GM23248 (cell line): ENCODE measurements around the gene TMEM59.

Source experiments
- EZH2 ChIP-seq: fragments of 200-600 bp; sonication (generic); IDR thresholded peaks from 2 replicates; pipeline ENCODE4 v1.6.1; 2018; ENCODE audit warnings: antibody characterized with exemption, mild to moderate bottlenecking; ENCODE audit not compliant: insufficient read depth, poor library complexity, severe bottlenecking
- EZH2phosphoT487 ChIP-seq: fragments of 200-600 bp; sonication (generic); IDR thresholded peaks from 2 replicates; pipeline ENCODE4 v1.6.1; 2018; ENCODE audit warnings: antibody characterized with exemption, moderate library complexity, mild to moderate bottlenecking, low read depth; ENCODE audit not compliant: insufficient read depth

GRCh38 chr1:54006508-54006907 is 46.5 kb downstream of the TMEM59 start:
- TF ChIP-seq EZH2, result no peak
- no peak for TF ChIP-seq EZH2phosphoT487
